ENCODE measurements around the gene MAN1C1. TPM values are rescaled to one million over a fixed set of nuclear protein-coding genes. Genes with fewer than 3 reads are reported as not detected.

Gene MAN1C1
- total and polyA plus RNA-seq, 2 donors (not counting 1 experiment from before 2014, with no cell fraction given), result 17.7 to 51.4 TPM

- no peaks in the 10 kb centered on the region for H3K27me3 ChIP-seq (ENCODE audit: control insufficient read depth, insufficient read depth, low read length)
- no peak overlapping the region for H3K27ac ChIP-seq (ENCODE audit: insufficient read depth, low read length)
- H3K79me2 ChIP-seq (ENCODE audit: control insufficient read depth, insufficient read depth, low read length), result no peaks in the 10 kb centered on the region
- no peak overlapping the region for H3K4me2 ChIP-seq (ENCODE audit: extremely low read depth, insufficient read depth, low read length)
- no peaks in the 10 kb centered on the region for H4K20me1 ChIP-seq (ENCODE audit: control insufficient read depth, extremely low read depth, insufficient read depth, low read length)
- TF ChIP-seq EZH2 (IDR thresholded peaks at IDR 0.05; ENCODE audit: low read length, missing control alignments) (no peak), CTCF (conservative IDR thresholded peaks at IDR 0.05 in 1 of 2, IDR thresholded peaks at IDR 0.05 in 1 of 2; ENCODE audit: low read depth in 1 of 2, low read length in 2 of 2) (no peak)
- DNase-seq (ENCODE audit: low read depth in 2 of 2), result no peak
- H3K4me1 ChIP-seq (ENCODE audit: control insufficient read depth, extremely low read depth, insufficient read depth, low read length), result no peaks in the 10 kb centered on the region
- H3K9me3 ChIP-seq (ENCODE audit: control insufficient read depth, insufficient read depth, low read depth, low read length), result no peaks in the 10 kb centered on the region
- H3K36me3 ChIP-seq (ENCODE audit: control insufficient read depth, insufficient read depth, low read length), result peaks cover 19% of the 10 kb centered on the region
- H2AFZ ChIP-seq (ENCODE audit: low read length), result no peak overlapping the region
- H3K4me3 ChIP-seq (replicated peaks in 1 of 4; ENCODE audit: control extremely low read depth in 1 of 4, insufficient read depth in 1 of 4, low read depth in 3 of 4, low read length in 4 of 4), result no peak overlapping the region
- H3K9ac ChIP-seq (ENCODE audit: insufficient read depth, low read length), result no peak overlapping the region
Observed at GRCh38 chr1:25832336-25833037, 215.9 kb downstream of the MAN1C1 start.

- Histone ChIP-seq H2AFZ (ENCODE audit: low read length) (no peak overlapping the region), H3K4me1 (ENCODE audit: control insufficient read depth, extremely low read depth, insufficient read depth, low read length) (no peaks in the 10 kb centered on the region), H3K27me3 (ENCODE audit: control insufficient read depth, insufficient read depth, low read length) (no peaks in the 10 kb centered on the region), H3K9ac (ENCODE audit: insufficient read depth, low read length) (no peak overlapping the region), H3K79me2 (ENCODE audit: control insufficient read depth, insufficient read depth, low read length) (no peaks in the 10 kb centered on the region), H3K4me2 (ENCODE audit: extremely low read depth, insufficient read depth, low read length) (no peak overlapping the region), H4K20me1 (ENCODE audit: control insufficient read depth, extremely low read depth, insufficient read depth, low read length) (no peaks in the 10 kb centered on the region), H3K4me3 (replicated peaks in 1 of 4; ENCODE audit: control extremely low read depth in 1 of 4, insufficient read depth in 1 of 4, low read depth in 3 of 4, low read length in 4 of 4) (no peak overlapping the region), H3K9me3 (ENCODE audit: control insufficient read depth, insufficient read depth, low read depth, low read length) (no peaks in the 10 kb centered on the region), H3K36me3 (ENCODE audit: control insufficient read depth, insufficient read depth, low read length) (peaks cover 19% of the 10 kb centered on the region), H3K27ac (ENCODE audit: insufficient read depth, low read length) (no peak overlapping the region)
- DNase-seq (ENCODE audit: low read depth in 2 of 2), result no peak
- TF ChIP-seq CTCF (conservative IDR thresholded peaks at IDR 0.05 in 1 of 2, IDR thresholded peaks at IDR 0.05 in 1 of 2; ENCODE audit: low read depth in 1 of 2, low read length in 2 of 2), result no peak
- no peak for TF ChIP-seq EZH2 (IDR thresholded peaks at IDR 0.05; ENCODE audit: low read length, missing control alignments)
Observed at GRCh38 chr1:25833158-25833557, 216.6 kb downstream of the MAN1C1 start.

Other genes starting within 250 kb of the MAN1C1 start
- 0.26 and 0.50 TPM in 2 replicates for gene RHCE, start 196.0 kb upstream of the MAN1C1 start, total RNA-seq
- 0.38 and 1.2 TPM in 2 replicates for gene RHCE, start 196.0 kb upstream of the MAN1C1 start, polyA plus RNA-seq
- gene MACO1, start 185.9 kb upstream of the MAN1C1 start, total RNA-seq, result 16.9 and 17.5 TPM in 2 replicates
- 12.4 and 14.2 TPM in 2 replicates for gene MACO1, start 185.9 kb upstream of the MAN1C1 start, polyA plus RNA-seq
- gene LDLRAP1, start 73.2 kb upstream of the MAN1C1 start, total RNA-seq, result 6.9 and 7.3 TPM in 2 replicates
- gene LDLRAP1, start 73.2 kb upstream of the MAN1C1 start, polyA plus RNA-seq, result 12.5 and 21.0 TPM in 2 replicates
- gene SELENON, start 183.4 kb downstream of the MAN1C1 start, total RNA-seq, result 11.0 and 19.3 TPM in 2 replicates
- gene SELENON, start 183.4 kb downstream of the MAN1C1 start, polyA plus RNA-seq, result 67.6 and 69.5 TPM in 2 replicates
- gene MTFR1L, start 203.2 kb downstream of the MAN1C1 start, total RNA-seq, result 38.3 and 41.1 TPM in 2 replicates
- 47.0 and 56.0 TPM in 2 replicates for gene MTFR1L, start 203.2 kb downstream of the MAN1C1 start, polyA plus RNA-seq
- gene AUNIP, start 242.7 kb downstream of the MAN1C1 start, total RNA-seq, result under 0.01 and 0.33 TPM in 2 replicates
- gene AUNIP, start 242.7 kb downstream of the MAN1C1 start, polyA plus RNA-seq, result 1.2 and 3.4 TPM in 2 replicates

Measured in fibroblast of lung (primary cell).